ENCODE measurements around the gene EXOC5.
"Not testable (repeated sequence)": the region's sequence is repeated elsewhere in the genome, so short reads cannot be mapped to it uniquely, and the experiment has no call there.

Gene EXOC5

GRCh38 chr14:57246933-57247657 is 21.6 kb downstream of the EXOC5 start:
- DNase-seq = peak; percentile 35

GRCh38 chr14:57245941-57246340 is 22.8 kb downstream of the EXOC5 start:
- peak; percentile 1 for DNase-seq

- DNase-seq = no peak
Observed at GRCh38 chr14:57244106-57244505, 24.6 kb downstream of the EXOC5 start.

GRCh38 chr14:57243320-57243719 is 25.4 kb downstream of the EXOC5 start:
- DNase-seq = no peak

- DNase-seq = not testable (repeated sequence)
Observed at GRCh38 chr14:57240115-57240514, 28.6 kb downstream of the EXOC5 start.

- no peak for DNase-seq
Observed at GRCh38 chr14:57232006-57232405, 36.7 kb downstream of the EXOC5 start.

GRCh38 chr14:57228320-57228719 is 40.4 kb downstream of the EXOC5 start:
- not testable (repeated sequence) for DNase-seq

- no peak for DNase-seq
Observed at GRCh38 chr14:57227083-57227482, 41.6 kb downstream of the EXOC5 start.

GRCh38 chr14:57221931-57222330 is 46.8 kb downstream of the EXOC5 start:
- no peak for DNase-seq

GRCh38 chr14:57212919-57213318 is 55.8 kb downstream of the EXOC5 start:
- DNase-seq = no peak

- DNase-seq = peak; percentile 70
Observed at GRCh38 chr14:57209561-57209960, 59.1 kb downstream of the EXOC5 start.

- no peak for DNase-seq
Observed at GRCh38 chr14:57205938-57206337, 62.8 kb downstream of the EXOC5 start.

- DNase-seq = not testable (repeated sequence)
Observed at GRCh38 chr14:57202672-57203071, 66.0 kb downstream of the EXOC5 start.

GRCh38 chr14:57199921-57200320 is 68.8 kb downstream of the EXOC5 start:
- DNase-seq = peak; percentile 45

GRCh38 chr14:57189070-57189469 is 79.6 kb downstream of the EXOC5 start:
- DNase-seq = peak; percentile 19

GRCh38 chr14:57182760-57183503 is 85.8 kb downstream of the EXOC5 start:
- peak; percentile 4 for DNase-seq

GRCh38 chr14:57179273-57179672 is 89.4 kb downstream of the EXOC5 start:
- no peak for DNase-seq

GRCh38 chr14:57174466-57174865 is 94.2 kb downstream of the EXOC5 start:
- DNase-seq = no peak

- DNase-seq = no peak
Observed at GRCh38 chr14:57171903-57172302, 96.8 kb downstream of the EXOC5 start.

GRCh38 chr14:57171363-57171762 is 97.3 kb downstream of the EXOC5 start:
- no peak for DNase-seq

- no peak for DNase-seq
Observed at GRCh38 chr14:57169901-57170300, 98.8 kb downstream of the EXOC5 start.

GRCh38 chr14:57168138-57168679 is 100.5 kb downstream of the EXOC5 start:
- DNase-seq = no peak

- no peak for DNase-seq
Observed at GRCh38 chr14:57161583-57162234, 107.0 kb downstream of the EXOC5 start.

- no peak for DNase-seq
Observed at GRCh38 chr14:57160333-57160732, 108.4 kb downstream of the EXOC5 start.

All from fibroblast of skin of right quadriceps (primary cell).